H9 (cell line): ENCODE data around the gene NSL1. TPM values are rescaled to one million over a fixed set of nuclear protein-coding genes. Genes with fewer than 3 reads are reported as not detected.

Source experiments
- DNase-seq: peaks from one replicate; pipeline ENCODE4 v3.0.0-alpha.2; 2017
- H2AFZ ChIP-seq: one replicate; pipeline ENCODE4 v1.6.1; 2013; ENCODE audit warnings: mild to moderate bottlenecking, low read length, control low read depth, moderate library complexity
- H2AK5ac ChIP-seq: 2 replicates; pipeline ENCODE4 v1.6.1; 2013; ENCODE audit warnings: low read length, control low read depth, mixed read lengths; ENCODE audit not compliant: insufficient read length
- H2BK120ac ChIP-seq: one replicate; pipeline ENCODE4 v1.6.1; 2013; ENCODE audit warnings: low read depth, mild to moderate bottlenecking, low read length, control low read depth, inconsistent platforms; ENCODE audit not compliant: poor library complexity, severe bottlenecking
- H2BK12ac ChIP-seq: 2 replicates; pipeline ENCODE4 v1.6.1; 2013; ENCODE audit warnings: low read length, control low read depth, mixed read lengths, low read depth; ENCODE audit not compliant: insufficient read length
- H2BK15ac ChIP-seq: 2 replicates; pipeline ENCODE4 v1.6.1; 2013; ENCODE audit warnings: low read depth, low read length, control low read depth
- H2BK20ac ChIP-seq: one replicate; pipeline ENCODE4 v1.6.1; 2013; ENCODE audit warnings: low read depth, mild to moderate bottlenecking, low read length, control low read depth, inconsistent platforms; ENCODE audit not compliant: poor library complexity, severe bottlenecking
- H2BK5ac ChIP-seq: 2 replicates; pipeline ENCODE4 v1.6.1; 2013; ENCODE audit warnings: low read length, control low read depth, mixed read lengths; ENCODE audit not compliant: insufficient read length
- H3K14ac ChIP-seq: 2 replicates; pipeline ENCODE4 v1.6.1; 2013; ENCODE audit warnings: low read length, control low read depth; ENCODE audit not compliant: insufficient read depth
- H3K18ac ChIP-seq: 2 replicates; pipeline ENCODE4 v1.6.1; 2013; ENCODE audit warnings: low read depth, mild to moderate bottlenecking, mixed read lengths, low read length, control low read depth; ENCODE audit not compliant: insufficient read length
- H3K23ac ChIP-seq: 2 replicates; pipeline ENCODE4 v1.6.1; 2013; ENCODE audit warnings: low read length, control low read depth, mixed read lengths, low read depth; ENCODE audit not compliant: insufficient read length
- H3K23me2 ChIP-seq: 2 replicates; pipeline ENCODE4 v1.6.1; 2013; ENCODE audit warnings: low read depth, mild to moderate bottlenecking, mixed read lengths, low read length, control low read depth; ENCODE audit not compliant: insufficient read length, poor library complexity, severe bottlenecking
- H3K27ac ChIP-seq: 2 replicates; pipeline ENCODE4 v1.5.1; 2013; ENCODE audit warnings: low read length, control low read depth, mixed read lengths, low read depth; ENCODE audit not compliant: insufficient read length
- H3K27me3 ChIP-seq: 2 replicates; pipeline ENCODE4 v1.6.1; 2013; ENCODE audit warnings: low read length, control low read depth, inconsistent platforms; ENCODE audit not compliant: insufficient read depth
- H3K4ac ChIP-seq: 2 replicates; pipeline ENCODE4 v1.6.1; 2013; ENCODE audit warnings: low read depth, mild to moderate bottlenecking, control low read depth, inconsistent platforms, low read length, moderate library complexity
- H3K4me1 ChIP-seq: 2 replicates; pipeline ENCODE4 v1.6.1; 2013; ENCODE audit warnings: low read length, control low read depth, inconsistent platforms; ENCODE audit not compliant: insufficient read depth
- H3K4me2 ChIP-seq: 2 replicates; pipeline ENCODE4 v1.6.1; 2013; ENCODE audit warnings: low read length, control low read depth, mixed read lengths; ENCODE audit not compliant: insufficient read length, insufficient read depth
- H3K56ac ChIP-seq: 2 replicates; pipeline ENCODE4 v1.6.1; 2013; ENCODE audit warnings: low read depth, mild to moderate bottlenecking, mixed read lengths, low read length, control low read depth; ENCODE audit not compliant: insufficient read length
- H3K79me1 ChIP-seq: 2 replicates; pipeline ENCODE4 v1.6.1; 2013; ENCODE audit warnings: low read depth, mild to moderate bottlenecking, moderate library complexity, low read length, control low read depth, inconsistent platforms; ENCODE audit not compliant: insufficient read depth, poor library complexity, severe bottlenecking
- H3K79me2 ChIP-seq: 2 replicates; pipeline ENCODE4 v1.6.1; 2013; ENCODE audit warnings: low read length, control low read depth, inconsistent platforms; ENCODE audit not compliant: insufficient read depth
- H3K9ac ChIP-seq: 2 replicates; pipeline ENCODE4 v1.6.1; 2013; ENCODE audit warnings: low read length, control low read depth, mixed read lengths; ENCODE audit not compliant: insufficient read length; ENCODE audit errors: extremely low read depth
- H3K9me3 ChIP-seq: one replicate; pipeline ENCODE4 v1.6.1; 2013; ENCODE audit warnings: low read depth, low read length, inconsistent platforms; ENCODE audit not compliant: control insufficient read depth
- H3T11ph ChIP-seq: one replicate; pipeline ENCODE4 v1.6.1; 2013; ENCODE audit warnings: mild to moderate bottlenecking, low read length, control low read depth, inconsistent platforms
- H4K20me1 ChIP-seq: one replicate; pipeline ENCODE4 v1.6.1; 2013; ENCODE audit not compliant: control insufficient read depth, insufficient read length, insufficient read depth
- H4K5ac ChIP-seq: 2 replicates; pipeline ENCODE4 v1.6.1; 2013; ENCODE audit warnings: low read depth, mild to moderate bottlenecking, mixed read lengths, low read length, control low read depth; ENCODE audit not compliant: insufficient read length
- H4K8ac ChIP-seq: replicated peaks from 2 replicates; pipeline ENCODE4 v1.6.1; 2013; ENCODE audit warnings: low read length, control low read depth, mixed read lengths, low read depth; ENCODE audit not compliant: insufficient read length
- H4K91ac ChIP-seq: 2 replicates; pipeline ENCODE4 v1.6.1; 2013; ENCODE audit warnings: low read depth, mild to moderate bottlenecking, moderate library complexity, mixed read lengths, low read length, control low read depth; ENCODE audit not compliant: insufficient read length
- H3K27ac Mint-ChIP-seq, 3 experiments: 2 replicates in 2 of 3; 3 replicates in 1 of 3; pipeline ENCODE4 v1.8.0; 2020 to 2021; ENCODE audit warnings: mixed read lengths in 3 of 3, mild to moderate bottlenecking in 1 of 3, moderate library complexity in 1 of 3
- H3K27me3 Mint-ChIP-seq: 2 replicates; pipeline ENCODE4 v1.8.0; 2021; ENCODE audit warnings: low read depth, mild to moderate bottlenecking, moderate library complexity, mixed read lengths
- H3K36me3 Mint-ChIP-seq, 3 experiments: 2 replicates in 2 of 3; 3 replicates in 1 of 3; pipeline ENCODE4 v1.8.0; 2020 to 2021; ENCODE audit warnings: low read depth in 3 of 3, mixed read lengths in 3 of 3; ENCODE audit not compliant: insufficient read depth in 1 of 3
- H3K4me1 Mint-ChIP-seq, 2 experiments: 2 replicates each; pipeline ENCODE4 v1.8.0; 2020; ENCODE audit warnings: mixed read lengths in 2 of 2
- H3K4me3 Mint-ChIP-seq, 2 experiments: 2 replicates in 1 of 2; 3 replicates in 1 of 2; pipeline ENCODE4 v1.8.0; 2020 to 2021; ENCODE audit warnings: mild to moderate bottlenecking in 2 of 2, mixed read lengths in 2 of 2, moderate library complexity in 1 of 2
- H3K9me3 Mint-ChIP-seq, 2 experiments: 2 replicates in 1 of 2; 3 replicates in 1 of 2; pipeline ENCODE4 v1.8.0; 2020; ENCODE audit warnings: mild to moderate bottlenecking in 2 of 2, mixed read lengths in 2 of 2, moderate library complexity in 1 of 2
- WGBS: extraction: QIAGEN DNeasy Blood & Tissue Kit; methylation state at CpG from one replicate; pipeline ENCODE4 v1.1.7; 2013; ENCODE audit warnings: missing lambda C conversion rate, low lambda C conversion rate, mixed read lengths; ENCODE audit not compliant: insufficient read length; ENCODE audit errors: extremely low coverage; 5-methylcytosine and 5-hydroxymethylcytosine counted together
- total RNA-seq: library from RNA; stranded (reverse); gene quantifications from 2 replicates; pipeline ENCODE4 v1.2.1, GENCODE V29; 2021
- TF ChIP-seq, protein P1 (sequence below): fragments of 200-600 bp; sonication (generic); conservative IDR thresholded peaks from 3 replicates; pipeline ENCODE4 v1.8.0; 2021; ENCODE audit warnings: antibody characterized with exemption, mild to moderate bottlenecking

Gene NSL1
- total RNA-seq, 1 experiment from 2014 or later = 49.3 TPM

DNA sequence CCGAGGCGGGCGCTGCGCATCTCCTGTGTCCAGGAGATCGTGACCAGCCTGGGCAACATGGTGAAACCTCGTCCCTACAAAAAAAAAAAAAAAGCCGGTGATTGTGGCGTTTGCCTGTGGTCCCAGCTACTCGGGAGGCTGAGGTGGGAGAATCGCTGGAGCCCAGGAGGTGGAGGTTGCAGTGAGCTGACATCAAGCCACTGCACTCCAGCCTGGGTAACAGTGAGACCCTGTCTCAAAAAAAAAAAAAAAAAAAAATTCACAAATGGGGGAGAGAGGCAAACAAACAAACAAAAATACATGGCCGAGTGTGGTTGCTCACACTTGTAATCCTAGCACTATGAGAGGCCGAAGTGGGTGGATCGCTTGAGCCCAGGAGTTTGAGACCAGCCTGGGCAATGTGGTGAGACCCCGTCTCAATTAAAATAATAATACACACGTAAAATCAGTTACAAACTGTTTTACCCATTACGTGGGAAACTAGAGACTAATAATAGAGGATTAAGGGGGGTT is 875 bp upstream of the NSL1 start:
- Histone ChIP-seq H4K20me1 (no peaks in the 10 kb centered on the region), H2BK12ac (no peak overlapping the region), H4K91ac (no peak overlapping the region), H3K56ac (no peak overlapping the region), H3K18ac (no peak overlapping the region), H3K27me3 (no peaks in the 10 kb centered on the region), H3K4ac (no peak overlapping the region), H2AFZ (no peak overlapping the region), H3K23me2 (peaks cover 7% of the 10 kb centered on the region), H3K4me1 (no peaks in the 10 kb centered on the region; the same call in 1 of the 2 replicates), H2AK5ac (no peak overlapping the region), H2BK120ac (no peak overlapping the region), H3K4me2 (peak overlapping the region; percentile 98), H3K79me1 (no peaks in the 10 kb centered on the region), H4K5ac (no peak overlapping the region), H3K79me2 (peaks cover 2% of the 10 kb centered on the region; the same call in 1 of the 2 replicates), H3T11ph (no peak overlapping the region), H3K9ac (peak overlapping the region; percentile 53), H3K27ac (no peak overlapping the region), H3K14ac (no peak overlapping the region), H2BK5ac (no peak overlapping the region), H3K23ac (no peak overlapping the region), H4K8ac (no peak overlapping the region), H2BK20ac (no peak overlapping the region), H3K9me3 (no peaks in the 10 kb centered on the region), H2BK15ac (no peak overlapping the region)
- Mint-ChIP-seq H3K4me3 (peak overlapping the region; percentile 90 to 98), H3K36me3 (peaks cover 5 to 16% (median 10%) of the 10 kb centered on the region in 3 experiments), H3K9me3 (no peaks in the 10 kb centered on the region), H3K4me1 (peaks cover 12 to 18% of the 10 kb centered on the region in 2 experiments), H3K27me3 (no peaks in the 10 kb centered on the region), H3K27ac (peak overlapping the region in 2 of 3 experiments; percentile 98; a peak in 5 of 7 replicates)
- no CpG with 5 or more reads among the region's 16 CpGs for WGBS
- no peak for DNase-seq
- TF ChIP-seq, protein P1, sequence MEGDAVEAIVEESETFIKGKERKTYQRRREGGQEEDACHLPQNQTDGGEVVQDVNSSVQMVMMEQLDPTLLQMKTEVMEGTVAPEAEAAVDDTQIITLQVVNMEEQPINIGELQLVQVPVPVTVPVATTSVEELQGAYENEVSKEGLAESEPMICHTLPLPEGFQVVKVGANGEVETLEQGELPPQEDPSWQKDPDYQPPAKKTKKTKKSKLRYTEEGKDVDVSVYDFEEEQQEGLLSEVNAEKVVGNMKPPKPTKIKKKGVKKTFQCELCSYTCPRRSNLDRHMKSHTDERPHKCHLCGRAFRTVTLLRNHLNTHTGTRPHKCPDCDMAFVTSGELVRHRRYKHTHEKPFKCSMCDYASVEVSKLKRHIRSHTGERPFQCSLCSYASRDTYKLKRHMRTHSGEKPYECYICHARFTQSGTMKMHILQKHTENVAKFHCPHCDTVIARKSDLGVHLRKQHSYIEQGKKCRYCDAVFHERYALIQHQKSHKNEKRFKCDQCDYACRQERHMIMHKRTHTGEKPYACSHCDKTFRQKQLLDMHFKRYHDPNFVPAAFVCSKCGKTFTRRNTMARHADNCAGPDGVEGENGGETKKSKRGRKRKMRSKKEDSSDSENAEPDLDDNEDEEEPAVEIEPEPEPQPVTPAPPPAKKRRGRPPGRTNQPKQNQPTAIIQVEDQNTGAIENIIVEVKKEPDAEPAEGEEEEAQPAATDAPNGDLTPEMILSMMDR = no peak
